ENCODE measurements around the gene ZFYVE27. TPM values are rescaled to one million over a fixed set of nuclear protein-coding genes. Genes with fewer than 3 reads are reported as not detected.

ZFYVE27 gene
- total and polyA plus RNA-seq, 7 experiments from 2014 or later, result 31.0 to 68.8 (median 54.7) TPM

DNA sequence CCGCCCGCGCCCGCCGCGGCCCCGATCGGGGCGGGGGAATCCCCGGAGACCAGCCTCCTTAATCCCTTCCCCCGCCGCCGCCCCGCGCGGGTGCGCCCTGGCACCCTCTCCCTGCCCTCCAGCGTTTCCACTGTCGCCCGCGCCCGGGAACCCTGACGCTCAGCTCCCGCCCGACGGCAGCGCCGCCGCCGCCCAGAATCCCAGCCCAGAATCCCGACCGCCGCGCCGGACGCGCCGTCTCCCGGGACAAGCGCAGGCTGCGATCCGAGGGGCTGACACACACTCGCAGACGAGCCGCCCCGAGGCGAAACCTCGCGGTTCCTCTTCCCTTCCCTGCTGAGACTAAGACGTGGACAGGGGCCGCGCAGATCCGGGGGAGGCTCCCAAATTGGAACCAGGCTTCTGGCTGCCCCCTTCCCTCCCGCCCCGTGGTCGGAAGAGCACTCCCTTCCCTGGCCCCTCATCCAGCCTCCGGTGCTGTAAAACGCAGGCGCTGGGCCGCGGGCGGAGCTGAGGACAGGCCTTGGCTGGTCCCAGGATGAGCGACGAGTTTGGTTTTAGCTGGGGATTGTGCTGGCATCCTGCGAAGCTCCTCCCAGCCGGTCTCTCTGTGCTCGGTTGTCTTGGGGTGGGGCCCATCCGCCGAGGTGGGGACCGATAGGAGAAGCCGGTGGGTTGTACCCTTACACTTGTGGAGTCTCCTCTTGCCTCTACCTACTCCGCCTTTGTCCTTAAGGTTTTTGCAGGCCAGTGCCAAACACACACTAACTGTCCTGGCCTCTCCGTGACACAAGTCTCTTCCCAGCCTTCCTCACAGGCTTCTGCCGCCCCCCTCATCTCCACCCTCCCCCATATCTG, 22.3 kb upstream of the ZFYVE27 start:
- POLR2A ChIA-PET, result interaction anchor here (1.2 to 2.3 kb wide), 2 partner anchors 22 to 27 kb away, joined by 7 read pairs; partner anchors contain the start of genes AVPI1 and ZFYVE27
- peak; percentile 59 for ATAC-seq
- DNase-seq, result peak in 1 of 9 donors; percentile 40
- peak overlapping the region; percentile 69 for H3K4me3 ChIP-seq (ENCODE audit: low read length)
- H3K4me1 ChIP-seq (ENCODE audit: control insufficient read depth in 2 of 2, insufficient read depth in 2 of 2, low read length in 2 of 2), result peaks cover 5 to 6% of the 10 kb centered on the region in 2 donors
- no peaks in the 10 kb centered on the region for H3K27me3 ChIP-seq (ENCODE audit: control insufficient read depth in 2 of 2, insufficient read depth in 2 of 2, low read length in 2 of 2)
- Mint-ChIP-seq H3K9me3 (no peaks in the 10 kb centered on the region), H3K4me1 (peaks cover 5 to 20% (median 11%) of the 10 kb centered on the region in 7 donors), H3K27me3 (peaks cover 8 to 38% (median 13%) of the 10 kb centered on the region in 5 donors), H3K36me3 (peaks cover 0 to 4% (median 0%) of the 10 kb centered on the region in 5 donors), H3K4me3 (peak overlapping the region; percentile 95 to 100 (median 99)), H3K27ac (peak overlapping the region in 3 of 9 donors; percentile 38 to 86 (median 41))
- intact Hi-C loops (cut with micrococcal nuclease), result loop anchor here (1.0 to 2.0 kb wide), 6 partner anchors 14 to 74 kb away; partner anchors contain the start of genes ZFYVE27 (in 2 of the 2), AVPI1 (in 1 of the 2) and PI4K2A (in 1 of the 2)
- H3K27ac ChIP-seq (ENCODE audit: low read depth, low read length), result no peak overlapping the region
- CTCF ChIA-PET, result interaction anchor here (1.0 to 1.4 kb wide), 2 partner anchors 11 to 17 kb away, joined by 3 to 4 read pairs; no protein-coding TSS in a partner anchor
- no peaks in the 10 kb centered on the region for H3K36me3 ChIP-seq (ENCODE audit: control insufficient read depth in 2 of 3, insufficient read depth in 3 of 3, low read length in 3 of 3)
- no peaks in the 10 kb centered on the region for H3K9me3 ChIP-seq (ENCODE audit: control insufficient read depth in 2 of 3, low read length in 3 of 3)

DNA sequence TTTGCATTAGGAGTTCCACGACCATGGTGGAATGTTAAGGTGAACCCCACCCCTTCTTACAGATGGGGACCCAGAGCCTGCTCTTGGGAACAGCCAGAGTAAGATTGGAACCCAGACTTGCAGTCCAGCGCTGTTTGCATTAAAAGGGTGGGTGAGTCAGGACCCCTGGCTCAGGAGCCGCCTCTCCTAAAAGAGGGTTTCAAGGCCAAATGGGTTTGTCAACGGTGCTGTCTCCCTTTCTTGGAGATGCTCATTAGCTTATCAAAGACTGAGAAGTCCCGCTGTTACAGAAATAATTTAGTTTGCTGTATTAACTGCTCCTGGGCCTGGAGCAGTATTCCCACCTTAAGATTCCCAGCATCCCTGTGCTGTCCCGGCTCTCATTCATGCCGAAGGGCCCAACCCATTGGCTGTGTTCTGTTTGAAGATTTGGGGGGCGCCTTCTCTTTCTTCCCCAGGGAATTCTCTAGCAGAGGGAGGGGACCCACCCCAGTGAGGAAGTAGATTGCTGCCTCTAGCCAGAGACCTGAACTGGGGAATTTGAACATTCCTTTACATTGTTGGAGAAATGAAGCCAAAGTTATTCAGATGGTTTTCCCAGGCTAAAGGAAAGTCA, 21.6 kb upstream of the ZFYVE27 start:
- ChIA-PET POLR2A (interaction anchor here (0.9 to 2.3 kb wide), 2 partner anchors 21 to 29 kb away, joined by 3 to 7 read pairs; partner anchors contain the start of genes AVPI1 and ZFYVE27), CTCF (no interaction called here)
- H3K9me3 Mint-ChIP-seq, result no peaks in the 10 kb centered on the region
- Histone ChIP-seq H3K9me3 (ENCODE audit: control insufficient read depth in 2 of 3, low read length in 3 of 3) (no peaks in the 10 kb centered on the region), H3K27ac (ENCODE audit: low read depth, low read length) (no peak overlapping the region), H3K36me3 (ENCODE audit: control insufficient read depth in 2 of 3, insufficient read depth in 3 of 3, low read length in 3 of 3) (no peaks in the 10 kb centered on the region), H3K27me3 (ENCODE audit: control insufficient read depth in 2 of 2, insufficient read depth in 2 of 2, low read length in 2 of 2) (no peaks in the 10 kb centered on the region), H3K4me3 (ENCODE audit: low read length) (no peak overlapping the region), H3K4me1 (ENCODE audit: control insufficient read depth in 2 of 2, insufficient read depth in 2 of 2, low read length in 2 of 2) (peaks cover 5 to 6% of the 10 kb centered on the region in 2 donors)
- no peak overlapping the region for H3K27ac Mint-ChIP-seq
- H3K27me3 Mint-ChIP-seq, result peaks cover 5 to 34% (median 12%) of the 10 kb centered on the region in 5 donors
- intact Hi-C loops (cut with micrococcal nuclease), result loop anchor here in 1 of 2 donors (2.0 kb wide), 1 partner anchor 15 kb away; no protein-coding TSS in a partner anchor
- H3K4me3 Mint-ChIP-seq, result peak overlapping the region; percentile 95 to 100 (median 99)
- H3K36me3 Mint-ChIP-seq, result peaks cover 0 to 4% (median 0%) of the 10 kb centered on the region in 5 donors
- H3K4me1 Mint-ChIP-seq, result peaks cover 5 to 20% (median 11%) of the 10 kb centered on the region in 7 donors
- ATAC-seq, result no peak
- DNase-seq, result no peak

DNA sequence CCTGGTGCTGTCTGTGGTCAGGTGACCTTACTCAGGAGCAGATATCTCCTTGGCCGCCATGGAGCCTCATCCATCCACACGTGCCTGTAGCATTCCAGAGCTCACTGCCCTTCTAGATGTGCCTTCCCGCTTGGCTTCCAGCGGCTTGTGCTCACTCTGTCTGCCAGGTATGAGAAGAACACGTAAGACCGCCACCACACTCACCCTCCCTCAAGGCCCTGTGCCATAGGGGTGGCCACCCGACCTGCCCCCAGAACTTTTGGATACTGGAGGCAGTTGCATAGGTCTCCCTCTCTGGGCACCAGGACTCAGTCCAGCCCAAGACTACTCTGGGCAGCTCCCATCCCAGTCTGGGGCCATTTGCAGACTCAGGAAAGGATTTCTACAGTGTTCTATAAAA, 19.3 kb upstream of the ZFYVE27 start:
- ATAC-seq, result no peak
- H3K36me3 Mint-ChIP-seq, result no peaks in the 10 kb centered on the region
- no peak overlapping the region for H3K27ac ChIP-seq (ENCODE audit: low read depth, low read length)
- H3K36me3 ChIP-seq (ENCODE audit: control insufficient read depth in 2 of 3, insufficient read depth in 3 of 3, low read length in 3 of 3), result no peaks in the 10 kb centered on the region
- H3K9me3 ChIP-seq (ENCODE audit: control insufficient read depth in 2 of 3, low read length in 3 of 3), result no peaks in the 10 kb centered on the region
- POLR2A ChIA-PET, result interaction anchor here (0.8 to 1.2 kb wide), 2 partner anchors 19 to 21 kb away, joined by 3 read pairs; partner anchors contain the start of gene ZFYVE27
- no peak overlapping the region for H3K27ac Mint-ChIP-seq
- no peak overlapping the region for H3K4me3 Mint-ChIP-seq
- no peaks in the 10 kb centered on the region for H3K9me3 Mint-ChIP-seq
- H3K4me3 ChIP-seq (ENCODE audit: low read length), result no peak overlapping the region
- H3K4me1 ChIP-seq (ENCODE audit: control insufficient read depth in 2 of 2, insufficient read depth in 2 of 2, low read length in 2 of 2), result peaks cover 5 to 6% of the 10 kb centered on the region in 2 donors
- intact Hi-C loops (cut with micrococcal nuclease), result no loop called here
- no peaks in the 10 kb centered on the region for H3K27me3 ChIP-seq (ENCODE audit: control insufficient read depth in 2 of 2, insufficient read depth in 2 of 2, low read length in 2 of 2)
- H3K27me3 Mint-ChIP-seq, result peaks cover 0 to 26% (median 7%) of the 10 kb centered on the region in 5 donors
- CTCF ChIA-PET, result no interaction called here
- DNase-seq, result no peak
- peaks cover 5 to 18% (median 11%) of the 10 kb centered on the region in 7 donors for H3K4me1 Mint-ChIP-seq

DNA sequence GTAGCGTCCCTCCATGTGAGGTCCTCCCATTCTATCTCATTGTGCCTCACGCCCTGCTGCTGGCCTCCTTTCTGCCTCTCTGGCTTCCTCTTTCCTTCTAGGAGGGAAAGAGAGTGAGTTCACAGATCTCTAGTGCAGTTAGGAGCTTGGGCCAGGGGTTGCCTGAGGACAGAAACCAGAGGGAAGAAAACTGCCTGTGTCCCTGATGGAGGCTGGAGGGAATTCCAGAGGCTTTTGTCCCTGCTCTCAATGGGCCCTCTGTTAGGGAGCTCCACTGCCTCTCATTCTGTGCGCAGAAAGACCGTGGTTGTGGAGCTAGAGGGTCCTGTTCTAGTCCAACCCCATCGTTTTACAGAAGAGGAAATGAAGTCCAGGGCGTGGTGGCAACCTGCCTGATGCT, 18.8 kb upstream of the ZFYVE27 start:
- Mint-ChIP-seq H3K4me1 (peaks cover under 1 to 13% (median 6%) of the 10 kb centered on the region in 7 donors), H3K4me3 (no peak overlapping the region), H3K27ac (no peak overlapping the region), H3K36me3 (no peaks in the 10 kb centered on the region), H3K9me3 (no peaks in the 10 kb centered on the region), H3K27me3 (peaks cover 0 to 21% (median 3%) of the 10 kb centered on the region in 5 donors)
- DNase-seq (no peak), ATAC-seq (no peak)
- CTCF ChIA-PET, result no interaction called here
- no peak overlapping the region for H3K4me3 ChIP-seq (ENCODE audit: low read length)
- H3K36me3 ChIP-seq (ENCODE audit: control insufficient read depth in 2 of 3, insufficient read depth in 3 of 3, low read length in 3 of 3), result no peaks in the 10 kb centered on the region
- no peaks in the 10 kb centered on the region for H3K27me3 ChIP-seq (ENCODE audit: control insufficient read depth in 2 of 2, insufficient read depth in 2 of 2, low read length in 2 of 2)
- intact Hi-C loops (cut with micrococcal nuclease), result no loop called here
- peaks cover under 1 to 1% of the 10 kb centered on the region in 2 donors for H3K4me1 ChIP-seq (ENCODE audit: control insufficient read depth in 2 of 2, insufficient read depth in 2 of 2, low read length in 2 of 2)
- no peaks in the 10 kb centered on the region for H3K9me3 ChIP-seq (ENCODE audit: control insufficient read depth in 2 of 3, low read length in 3 of 3)
- POLR2A ChIA-PET, result no interaction called here
- H3K27ac ChIP-seq (ENCODE audit: low read depth, low read length), result no peak overlapping the region

DNA sequence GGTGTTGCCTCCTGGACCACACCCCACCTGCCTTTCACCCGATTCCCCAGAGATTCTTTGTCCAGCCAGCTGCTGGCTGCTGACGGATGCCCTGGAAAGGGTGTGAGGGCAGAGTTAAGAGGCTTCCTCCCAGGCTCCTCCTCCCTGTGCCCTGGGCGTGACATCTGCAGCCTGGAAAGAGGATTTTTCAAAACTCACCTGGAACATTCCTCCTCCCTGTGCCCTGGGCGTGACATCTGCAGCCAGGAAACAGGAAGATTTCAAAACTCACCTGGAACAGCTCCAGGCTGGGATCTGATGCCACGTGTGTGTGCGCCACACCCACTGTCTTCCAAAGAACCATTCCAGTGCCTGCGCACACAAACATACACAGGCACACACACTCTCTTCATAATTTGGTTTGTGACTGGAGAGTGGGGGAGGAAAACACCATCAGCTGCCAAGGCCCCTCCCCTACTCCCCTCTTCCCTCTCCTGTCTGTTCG, 18.2 kb upstream of the ZFYVE27 start:
- H3K4me3 Mint-ChIP-seq, result no peak overlapping the region
- Histone ChIP-seq H3K9me3 (ENCODE audit: control insufficient read depth in 2 of 3, low read length in 3 of 3) (no peaks in the 10 kb centered on the region), H3K27me3 (ENCODE audit: control insufficient read depth in 2 of 2, insufficient read depth in 2 of 2, low read length in 2 of 2) (no peaks in the 10 kb centered on the region), H3K36me3 (ENCODE audit: control insufficient read depth in 2 of 3, insufficient read depth in 3 of 3, low read length in 3 of 3) (no peaks in the 10 kb centered on the region), H3K4me1 (ENCODE audit: control insufficient read depth in 2 of 2, insufficient read depth in 2 of 2, low read length in 2 of 2) (no peaks in the 10 kb centered on the region), H3K4me3 (ENCODE audit: low read length) (no peak overlapping the region), H3K27ac (ENCODE audit: low read depth, low read length) (no peak overlapping the region)
- H3K27me3 Mint-ChIP-seq, result peaks cover 0 to 23% (median 3%) of the 10 kb centered on the region in 5 donors
- DNase-seq, result no peak
- intact Hi-C loops (cut with micrococcal nuclease), result no loop called here
- no peak overlapping the region for H3K27ac Mint-ChIP-seq
- peaks cover 0 to 10% (median 6%) of the 10 kb centered on the region in 7 donors for H3K4me1 Mint-ChIP-seq
- ATAC-seq, result no peak
- H3K9me3 Mint-ChIP-seq, result no peaks in the 10 kb centered on the region
- H3K36me3 Mint-ChIP-seq, result no peaks in the 10 kb centered on the region
- POLR2A ChIA-PET, result no interaction called here
- CTCF ChIA-PET, result interaction anchor here (0.8 kb wide), 1 partner anchor 39 kb away, joined by 5 read pairs; no protein-coding TSS in a partner anchor

DNA sequence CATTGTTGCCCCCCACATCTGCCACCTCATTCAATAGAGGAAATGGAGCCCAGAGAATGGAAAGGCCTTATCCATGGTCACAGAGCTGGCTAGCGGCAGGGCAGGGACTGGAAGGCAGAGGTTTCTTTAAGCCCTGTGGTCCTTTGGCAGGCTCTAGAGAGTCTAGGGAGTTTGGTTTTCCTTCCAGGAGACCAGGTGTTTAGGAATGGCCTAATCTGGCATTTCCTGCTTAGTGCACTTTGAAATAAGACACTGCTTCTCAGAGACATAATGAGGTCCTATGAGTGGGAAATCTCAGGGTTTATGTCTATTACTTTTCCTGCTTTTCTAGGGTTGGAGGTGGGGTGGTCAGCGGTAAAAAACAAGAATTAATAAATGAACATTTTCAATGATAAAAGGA, 17.3 kb upstream of the ZFYVE27 start:
- peaks cover 0 to 6% (median 4%) of the 10 kb centered on the region in 7 donors for H3K4me1 Mint-ChIP-seq
- no peaks in the 10 kb centered on the region for H3K4me1 ChIP-seq (ENCODE audit: control insufficient read depth in 2 of 2, insufficient read depth in 2 of 2, low read length in 2 of 2)
- H3K9me3 Mint-ChIP-seq, result no peaks in the 10 kb centered on the region
- no peak overlapping the region for H3K4me3 Mint-ChIP-seq
- intact Hi-C loops (cut with micrococcal nuclease), result no loop called here
- no peak overlapping the region for H3K27ac Mint-ChIP-seq
- POLR2A ChIA-PET, result no interaction called here
- no peak overlapping the region for H3K27ac ChIP-seq (ENCODE audit: low read depth, low read length)
- DNase-seq, result no peak
- no peak for ATAC-seq
- CTCF ChIA-PET, result interaction anchor here (2.4 kb wide), 1 partner anchor 11 kb away, joined by 11 read pairs; no protein-coding TSS in a partner anchor
- H3K4me3 ChIP-seq (ENCODE audit: low read length), result no peak overlapping the region
- no peaks in the 10 kb centered on the region for H3K27me3 ChIP-seq (ENCODE audit: control insufficient read depth in 2 of 2, insufficient read depth in 2 of 2, low read length in 2 of 2)
- H3K36me3 Mint-ChIP-seq, result no peaks in the 10 kb centered on the region
- H3K36me3 ChIP-seq (ENCODE audit: control insufficient read depth in 2 of 3, insufficient read depth in 3 of 3, low read length in 3 of 3), result no peaks in the 10 kb centered on the region
- H3K9me3 ChIP-seq (ENCODE audit: control insufficient read depth in 2 of 3, low read length in 3 of 3), result no peaks in the 10 kb centered on the region
- peaks cover 0 to 26% (median 0%) of the 10 kb centered on the region in 5 donors for H3K27me3 Mint-ChIP-seq
